Erythroblast (primary cell): ENCODE measurements around the gene PLEKHG7.

Experiments
- GATA1 ChIP-seq: IDR thresholded peaks from 2 replicates; pipeline ENCODE4 v1.6.1; 2011; ENCODE audit warnings: low read depth, mild to moderate bottlenecking, control low read depth, low read length, moderate library complexity
- POLR2A ChIP-seq: IDR thresholded peaks from 2 replicates; pipeline ENCODE4 v1.6.1; 2011; ENCODE audit warnings: mild to moderate bottlenecking, low read length

DNA sequence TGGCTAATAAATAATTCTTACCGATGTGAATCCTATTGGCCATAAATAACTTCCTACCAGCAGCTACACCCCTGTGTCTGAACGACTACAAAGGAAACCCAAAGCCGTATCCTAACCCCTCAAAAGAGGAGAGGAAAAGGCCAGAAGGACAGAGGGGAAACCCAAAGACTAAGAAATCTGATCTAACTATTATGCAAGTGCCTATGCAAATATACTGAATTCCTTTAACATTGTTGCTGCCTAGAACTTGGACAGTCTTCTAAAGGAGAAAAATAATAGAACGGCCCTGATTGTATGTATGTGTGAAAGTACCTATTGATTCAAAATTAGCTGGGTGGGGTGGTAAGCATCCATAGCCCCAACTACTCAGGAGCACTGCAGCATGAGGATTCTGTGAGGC is 997 bp downstream of the PLEKHG7 start:
- TF ChIP-seq POLR2A (no peak), GATA1 (no peak)
